Neural crest cell (in vitro differentiated cells): ENCODE data around the gene MAP2K6. TPM values are rescaled to one million over a fixed set of nuclear protein-coding genes. Genes with fewer than 3 reads are reported as not detected.

Source experiments
- DNase-seq: peaks from one replicate; pipeline ENCODE4 v3.0.0; 2021; ENCODE audit warnings: low read depth, mixed read lengths, low spot score
- H3K27ac Mint-ChIP-seq: one replicate; pipeline ENCODE4 v1.8.0; 2021; ENCODE audit warnings: mild to moderate bottlenecking, mixed read lengths; ENCODE audit not compliant: unreplicated experiment
- H3K27me3 Mint-ChIP-seq: 2 replicates; pipeline ENCODE4 v1.8.0; 2021; ENCODE audit warnings: low read depth, mild to moderate bottlenecking, mixed read lengths
- H3K36me3 Mint-ChIP-seq: 2 replicates; pipeline ENCODE4 v1.8.0; 2021; ENCODE audit warnings: low read depth, mild to moderate bottlenecking, mixed read lengths
- H3K4me1 Mint-ChIP-seq: 2 replicates; pipeline ENCODE4 v1.8.0; 2021; ENCODE audit warnings: mixed read lengths
- H3K4me3 Mint-ChIP-seq: one replicate; pipeline ENCODE4 v1.8.0; 2021; ENCODE audit warnings: mild to moderate bottlenecking, mixed read lengths
- H3K9me3 Mint-ChIP-seq: 2 replicates; pipeline ENCODE4 v1.8.0; 2021; ENCODE audit warnings: mixed read lengths
- CTCF ChIP-seq: fragments of 200-600 bp; sonication (generic); conservative IDR thresholded peaks from 2 replicates; pipeline ENCODE4 v1.5.0; 2021; ENCODE audit warnings: antibody characterized with exemption, mild to moderate bottlenecking
- total RNA-seq: library from RNA; stranded (reverse); gene quantifications from 2 replicates; pipeline ENCODE4 v1.2.1, GENCODE V29; 2021

Gene MAP2K6
- total RNA-seq, 1 donor from 2014 or later: 45.4 TPM

GRCh38 chr17:69538795-69539194 is 124.3 kb downstream of the MAP2K6 start:
- Mint-ChIP-seq H3K27ac (no peak overlapping the region), H3K9me3 (no peaks in the 10 kb centered on the region), H3K27me3 (no peaks in the 10 kb centered on the region), H3K4me1 (no peaks in the 10 kb centered on the region), H3K36me3 (peaks cover 20% of the 10 kb centered on the region), H3K4me3 (no peak overlapping the region)
- no peak for TF ChIP-seq CTCF
- no peak for DNase-seq

- Mint-ChIP-seq H3K4me1 (no peaks in the 10 kb centered on the region), H3K27ac (no peak overlapping the region), H3K27me3 (no peaks in the 10 kb centered on the region), H3K9me3 (no peaks in the 10 kb centered on the region), H3K4me3 (no peak overlapping the region), H3K36me3 (peaks cover 16% of the 10 kb centered on the region)
- DNase-seq: no peak
- no peak for TF ChIP-seq CTCF
Measured at GRCh38 chr17:69539274-69539673, 124.8 kb downstream of the MAP2K6 start.

GRCh38 chr17:69539781-69540319 is 125.4 kb downstream of the MAP2K6 start:
- H3K9me3 Mint-ChIP-seq: no peaks in the 10 kb centered on the region
- TF ChIP-seq CTCF: no peak
- no peaks in the 10 kb centered on the region for H3K27me3 Mint-ChIP-seq
- H3K36me3 Mint-ChIP-seq: peaks cover 16% of the 10 kb centered on the region
- no peak for DNase-seq
- H3K4me1 Mint-ChIP-seq: no peaks in the 10 kb centered on the region
- H3K4me3 Mint-ChIP-seq: no peak overlapping the region
- H3K27ac Mint-ChIP-seq: no peak overlapping the region

- no peaks in the 10 kb centered on the region for H3K9me3 Mint-ChIP-seq
- no peaks in the 10 kb centered on the region for H3K27me3 Mint-ChIP-seq
- H3K4me1 Mint-ChIP-seq: no peaks in the 10 kb centered on the region
- DNase-seq: no peak
- no peak for TF ChIP-seq CTCF
- H3K36me3 Mint-ChIP-seq: peaks cover 16% of the 10 kb centered on the region
- no peak overlapping the region for H3K4me3 Mint-ChIP-seq
- no peak overlapping the region for H3K27ac Mint-ChIP-seq
Measured at GRCh38 chr17:69540356-69540755, 125.9 kb downstream of the MAP2K6 start.

GRCh38 chr17:69547230-69547629 is 132.7 kb downstream of the MAP2K6 start:
- H3K36me3 Mint-ChIP-seq: peaks cover 10% of the 10 kb centered on the region
- TF ChIP-seq CTCF: no peak
- peaks cover 2% of the 10 kb centered on the region for H3K9me3 Mint-ChIP-seq
- no peaks in the 10 kb centered on the region for H3K27me3 Mint-ChIP-seq
- no peak overlapping the region for H3K27ac Mint-ChIP-seq
- no peaks in the 10 kb centered on the region for H3K4me1 Mint-ChIP-seq
- no peak for DNase-seq
- H3K4me3 Mint-ChIP-seq: no peak overlapping the region

GRCh38 chr17:69547947-69548346 is 133.4 kb downstream of the MAP2K6 start:
- no peak for DNase-seq
- H3K27ac Mint-ChIP-seq: no peak overlapping the region
- no peaks in the 10 kb centered on the region for H3K4me1 Mint-ChIP-seq
- TF ChIP-seq CTCF: no peak
- no peak overlapping the region for H3K4me3 Mint-ChIP-seq
- H3K27me3 Mint-ChIP-seq: no peaks in the 10 kb centered on the region
- peaks cover 8% of the 10 kb centered on the region for H3K36me3 Mint-ChIP-seq
- peaks cover 4% of the 10 kb centered on the region for H3K9me3 Mint-ChIP-seq
